Thyroid gland (tissue), 4 donors: ENCODE results near the gene BHMT2. TPM values are rescaled to one million over a fixed set of nuclear protein-coding genes. Genes with fewer than 3 reads are reported as not detected.

Experiments used
- DNase-seq, 2 donors: peaks; one replicate each; pipeline ENCODE4 v3.0.0-alpha.2; 2019
- H3K27ac ChIP-seq, 3 donors: fragments of 200-600 bp; sonication (generic); 1 replicate in 2 of 3; 2 replicates in 1 of 3; pipeline ENCODE4 v1.5.1; 2016 to 2019; ENCODE audit warnings: mild to moderate bottlenecking in 1 of 3, moderate library complexity in 1 of 3
- H3K27me3 ChIP-seq: fragments of 200-600 bp; sonication (generic); one replicate; pipeline ENCODE4 v1.5.1; 2019
- H3K36me3 ChIP-seq, 2 donors: fragments of 200-600 bp; sonication (generic); one replicate each; pipeline ENCODE4 v1.5.1; 2016 to 2019
- H3K4me1 ChIP-seq, 2 donors: fragments of 200-600 bp; sonication (generic); one replicate each; pipeline ENCODE4 v1.5.1; 2017 to 2019
- H3K4me3 ChIP-seq, 3 donors: fragments of 200-600 bp; sonication (generic); replicated peaks in 1 of 3; 1 replicate in 2 of 3; 2 replicates in 1 of 3; pipeline ENCODE4 v1.5.1; 2016; ENCODE audit warnings: mild to moderate bottlenecking in 1 of 3
- H3K9me3 ChIP-seq: fragments of 200-600 bp; sonication (generic); one replicate; pipeline ENCODE4 v1.5.1; 2017
- CTCF ChIP-seq, 6 experiments: fragments of 200-600 bp in 3 of 6; fragments of 450-650 bp in 3 of 6; sonication (generic) in 3 of 6; IDR thresholded peaks; one replicate each; pipeline ENCODE4 v1.5.1; 2016 to 2019; ENCODE audit warnings: antibody characterized with exemption in 6 of 6, mild to moderate bottlenecking in 2 of 6, inconsistent platforms in 1 of 6, moderate library complexity in 1 of 6
- POLR2A ChIP-seq, 2 donors: fragments of 450-650 bp; IDR thresholded peaks; one replicate each; pipeline ENCODE4 v1.6.1; 2017; ENCODE audit warnings: antibody characterized with exemption in 2 of 2, mild to moderate bottlenecking in 2 of 2, moderate library complexity in 1 of 2
- WGBS, 2 donors: methylation state at CpG; one replicate each; pipeline ENCODE4 v1.1.5; 2017; 5-methylcytosine and 5-hydroxymethylcytosine counted together
- intact Hi-C: fragments of 100-400 bp; cut with DNase I; formaldehyde crosslinking; loops from one replicate; pipeline ENCODE4 v1.15.1; 2023
- total RNA-seq, 4 donors: library from RNA; depleted of rRNA; stranded (reverse); fragments of >200 nt; gene quantifications; one replicate each; pipeline ENCODE4 v1.2.3, GENCODE V29; 2016

Gene BHMT2
- total RNA-seq, 4 donors from 2014 or later: 46.1 to 126 (median 65.4) TPM

- no peak overlapping the region for H3K4me3 ChIP-seq
- TF ChIP-seq POLR2A (IDR thresholded peaks at IDR 0.05) (no peak), CTCF (IDR thresholded peaks at IDR 0.05) (no peak)
- no peak for DNase-seq
- peaks cover 0 to 2% of the 10 kb centered on the region in 2 donors for H3K4me1 ChIP-seq
- H3K27me3 ChIP-seq: peaks cover 7% of the 10 kb centered on the region
- intact Hi-C loops: no loop called here
- 72 to 75% methylated on average over 7 of the region's 7 CpGs for WGBS, 2 donors
- no peaks in the 10 kb centered on the region for H3K9me3 ChIP-seq
- H3K27ac ChIP-seq: no peak overlapping the region
- H3K36me3 ChIP-seq: no peaks in the 10 kb centered on the region
These were observed 37.6 kb downstream of the BHMT2 start for GRCh38 chr5:79107020-79107796.

DNA sequence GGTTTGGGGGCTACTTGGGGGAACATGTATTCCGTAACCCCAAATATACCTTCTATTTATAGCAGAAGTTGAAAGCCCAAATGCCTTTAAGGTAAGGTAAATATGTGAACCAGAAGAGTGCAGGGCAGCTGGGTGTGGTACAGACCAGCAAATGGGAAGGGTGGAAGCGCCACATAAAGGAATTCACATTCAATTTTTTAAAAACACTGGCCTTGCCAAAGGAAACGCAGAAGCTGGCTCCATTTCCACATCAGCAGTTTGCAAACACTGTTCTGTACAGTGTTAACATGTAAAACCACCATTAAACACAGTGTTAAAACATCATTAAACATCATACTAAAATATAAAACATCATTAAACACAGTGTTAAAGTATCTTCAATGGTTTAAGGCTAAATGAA is 38.5 kb downstream of the BHMT2 start:
- Histone ChIP-seq H3K4me3 (no peak overlapping the region), H3K27me3 (peaks cover 8% of the 10 kb centered on the region), H3K27ac (no peak overlapping the region), H3K36me3 (no peaks in the 10 kb centered on the region), H3K9me3 (no peaks in the 10 kb centered on the region), H3K4me1 (peaks cover 0 to 3% of the 10 kb centered on the region in 2 donors)
- TF ChIP-seq POLR2A (IDR thresholded peaks at IDR 0.05): no peak
- no peak for TF ChIP-seq CTCF (IDR thresholded peaks at IDR 0.05)
- intact Hi-C loops: no loop called here
- no peak for DNase-seq
- WGBS, 2 donors: 73 to 75% methylated on average over 3 of the region's 3 CpGs

GRCh38 chr5:79108792-79109191 is 39.2 kb downstream of the BHMT2 start:
- intact Hi-C loops: no loop called here
- Histone ChIP-seq H3K4me3 (no peak overlapping the region), H3K9me3 (no peaks in the 10 kb centered on the region), H3K36me3 (no peaks in the 10 kb centered on the region), H3K27ac (no peak overlapping the region), H3K4me1 (peaks cover 0 to 3% of the 10 kb centered on the region in 2 donors), H3K27me3 (peaks cover 8% of the 10 kb centered on the region)
- 92 to 98% methylated on average over 5 to 7 of the region's 8 CpGs for WGBS, 2 donors
- no peak for DNase-seq
- no peak for TF ChIP-seq POLR2A (IDR thresholded peaks at IDR 0.05)
- no peak for TF ChIP-seq CTCF (IDR thresholded peaks at IDR 0.05)

- WGBS, 2 donors: 56 to 61% methylated on average over 15 of the region's 15 CpGs
- Histone ChIP-seq H3K27ac (no peak overlapping the region), H3K27me3 (peaks cover 8% of the 10 kb centered on the region), H3K36me3 (no peaks in the 10 kb centered on the region), H3K4me1 (peaks cover 0 to 3% of the 10 kb centered on the region in 2 donors), H3K4me3 (no peak overlapping the region), H3K9me3 (no peaks in the 10 kb centered on the region)
- TF ChIP-seq CTCF (IDR thresholded peaks at IDR 0.05) (no peak), POLR2A (IDR thresholded peaks at IDR 0.05) (no peak)
- no peak for DNase-seq
- intact Hi-C loops: no loop called here
These were observed 40.2 kb downstream of the BHMT2 start for GRCh38 chr5:79109527-79110492.
